ENCODE results near the gene LRRC15. TPM values are rescaled to one million over a fixed set of nuclear protein-coding genes. Genes with fewer than 3 reads are reported as not detected.

LRRC15 gene
- total and polyA plus RNA-seq, 4 donors = 0.06 to 0.14 (median 0.11) TPM

DNA sequence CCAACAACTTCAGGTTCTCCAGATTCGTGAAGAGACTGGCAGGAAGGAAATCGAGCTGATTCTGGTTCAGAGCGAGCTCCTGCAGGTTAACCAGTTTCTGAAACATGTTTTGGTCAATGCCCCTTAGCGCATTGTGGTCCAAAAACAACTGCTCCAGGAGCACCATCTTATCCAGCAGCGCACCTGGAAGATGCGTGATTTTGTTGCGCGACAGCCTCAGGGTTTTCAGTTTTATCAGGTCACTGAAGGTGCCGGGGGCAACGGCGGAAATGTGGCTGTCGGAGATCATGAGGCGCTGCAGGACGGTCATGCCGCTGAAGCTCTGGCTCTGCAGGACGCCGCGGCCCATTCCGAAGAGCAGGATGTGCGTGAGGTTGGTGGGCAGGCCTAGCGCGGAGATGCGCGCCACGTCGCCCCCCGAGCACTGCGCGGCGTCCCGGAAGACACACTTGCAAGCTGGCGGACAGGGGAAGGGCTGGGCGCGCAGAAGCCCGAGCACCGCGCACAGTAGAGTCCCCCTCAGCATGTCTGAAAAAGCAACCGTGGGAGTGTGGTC, 28.3 kb upstream of the LRRC15 start:
- peak in 2 of 6 donors; percentile 44 to 60 for DNase-seq (ENCODE audit: low read depth in 4 of 6, low spot score in 6 of 6)
- WGBS (ENCODE audit: insufficient coverage) = 3% methylated on average over 38 of the region's 38 CpGs
- H3K4me3 ChIP-seq (ENCODE audit: low read depth, low read length) = peak overlapping the region; percentile 2
- no peaks in the 10 kb centered on the region for H3K36me3 ChIP-seq (ENCODE audit: control insufficient read depth, insufficient read depth, low read length)
- no peak overlapping the region for H3K27ac ChIP-seq (ENCODE audit: low read depth, low read length)
- H3K27me3 ChIP-seq (ENCODE audit: control insufficient read depth, insufficient read depth, low read length) = peaks cover 44% of the 10 kb centered on the region
- H3K9me3 ChIP-seq (ENCODE audit: control insufficient read depth, insufficient read depth, low read length) = no peaks in the 10 kb centered on the region
- peaks cover 37% of the 10 kb centered on the region for H3K4me1 ChIP-seq (ENCODE audit: control insufficient read depth, insufficient read depth, low read length)

DNA sequence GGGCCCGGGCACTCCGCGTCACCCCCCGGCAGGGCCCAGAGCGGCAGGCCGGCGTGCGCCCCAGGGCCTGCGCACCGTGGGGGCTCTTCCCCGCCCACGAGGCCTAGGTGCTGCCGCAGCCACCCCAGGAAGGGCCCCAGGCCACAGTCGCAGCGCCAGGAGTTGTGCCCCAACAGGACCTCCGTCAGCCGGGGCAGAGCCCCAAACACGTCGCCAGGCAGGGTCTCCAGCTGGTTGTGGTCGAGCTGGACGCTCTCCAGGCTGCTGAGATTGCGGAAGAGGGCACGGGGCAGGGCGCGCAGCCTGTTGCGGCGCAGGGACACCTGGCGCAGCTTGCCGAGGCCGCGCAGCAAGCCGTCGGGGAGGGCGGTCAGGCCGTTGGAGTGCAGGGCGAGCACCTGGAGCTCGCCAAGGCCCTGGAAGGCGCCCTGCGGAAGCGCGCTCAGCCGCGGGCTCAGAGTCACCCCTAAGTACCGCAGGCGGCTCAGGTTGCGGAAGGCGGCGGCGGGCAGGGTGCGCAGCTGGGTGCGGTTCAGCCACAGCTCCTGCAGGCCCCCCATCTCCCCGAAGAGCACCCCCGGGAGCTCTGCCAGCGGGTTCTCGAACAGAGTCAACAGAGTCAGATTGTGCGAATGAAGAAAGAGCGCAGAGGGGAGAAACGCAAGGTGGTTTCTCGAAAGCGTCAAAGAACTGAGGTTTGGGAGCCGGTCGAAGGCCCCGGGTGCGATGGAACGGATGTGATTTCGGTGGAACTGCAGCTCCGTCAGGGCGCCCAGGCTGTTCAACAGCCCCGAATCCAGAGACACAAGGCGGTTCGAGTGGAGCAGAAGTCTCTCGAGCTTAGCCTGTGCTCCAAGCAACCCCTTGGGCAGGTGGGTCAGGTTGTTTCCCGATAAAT, 27.6 kb upstream of the LRRC15 start:
- Histone ChIP-seq H3K27me3 (ENCODE audit: control insufficient read depth, insufficient read depth, low read length) (peaks cover 44% of the 10 kb centered on the region), H3K27ac (ENCODE audit: low read depth, low read length) (no peak overlapping the region), H3K4me1 (ENCODE audit: control insufficient read depth, insufficient read depth, low read length) (peaks cover 36% of the 10 kb centered on the region), H3K36me3 (ENCODE audit: control insufficient read depth, insufficient read depth, low read length) (no peaks in the 10 kb centered on the region), H3K9me3 (ENCODE audit: control insufficient read depth, insufficient read depth, low read length) (no peaks in the 10 kb centered on the region), H3K4me3 (ENCODE audit: low read depth, low read length) (no peak overlapping the region)
- WGBS (ENCODE audit: insufficient coverage) = 5% methylated on average over 73 of the region's 73 CpGs
- DNase-seq (ENCODE audit: low read depth in 4 of 6, low spot score in 6 of 6) = peak in 1 of 6 donors; percentile 23

DNA sequence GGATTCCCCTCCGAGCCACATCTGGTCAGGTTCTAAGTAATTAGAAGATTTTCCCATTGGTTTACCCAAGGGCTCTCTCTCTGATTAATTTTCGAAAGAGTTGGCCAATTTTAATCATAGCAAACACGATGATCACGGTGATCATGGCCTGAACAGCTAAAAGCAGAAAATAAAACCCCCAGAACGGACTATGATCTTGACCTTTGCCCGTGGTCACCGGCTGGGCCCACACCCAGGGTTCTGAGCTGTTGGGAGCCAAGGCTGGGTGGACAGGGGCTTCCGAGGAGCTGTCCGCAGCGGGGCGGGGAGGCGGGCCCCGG, 27.0 kb upstream of the LRRC15 start:
- 8% methylated on average over 11 of the region's 13 CpGs for WGBS (ENCODE audit: insufficient coverage)
- Histone ChIP-seq H3K36me3 (ENCODE audit: control insufficient read depth, insufficient read depth, low read length) (no peaks in the 10 kb centered on the region), H3K4me1 (ENCODE audit: control insufficient read depth, insufficient read depth, low read length) (peaks cover 31% of the 10 kb centered on the region), H3K9me3 (ENCODE audit: control insufficient read depth, insufficient read depth, low read length) (no peaks in the 10 kb centered on the region), H3K27ac (ENCODE audit: low read depth, low read length) (no peak overlapping the region), H3K27me3 (ENCODE audit: control insufficient read depth, insufficient read depth, low read length) (peaks cover 42% of the 10 kb centered on the region), H3K4me3 (ENCODE audit: low read depth, low read length) (peak overlapping the region; percentile 2)
- no peak for DNase-seq (ENCODE audit: low read depth in 4 of 6, low spot score in 6 of 6)

DNA sequence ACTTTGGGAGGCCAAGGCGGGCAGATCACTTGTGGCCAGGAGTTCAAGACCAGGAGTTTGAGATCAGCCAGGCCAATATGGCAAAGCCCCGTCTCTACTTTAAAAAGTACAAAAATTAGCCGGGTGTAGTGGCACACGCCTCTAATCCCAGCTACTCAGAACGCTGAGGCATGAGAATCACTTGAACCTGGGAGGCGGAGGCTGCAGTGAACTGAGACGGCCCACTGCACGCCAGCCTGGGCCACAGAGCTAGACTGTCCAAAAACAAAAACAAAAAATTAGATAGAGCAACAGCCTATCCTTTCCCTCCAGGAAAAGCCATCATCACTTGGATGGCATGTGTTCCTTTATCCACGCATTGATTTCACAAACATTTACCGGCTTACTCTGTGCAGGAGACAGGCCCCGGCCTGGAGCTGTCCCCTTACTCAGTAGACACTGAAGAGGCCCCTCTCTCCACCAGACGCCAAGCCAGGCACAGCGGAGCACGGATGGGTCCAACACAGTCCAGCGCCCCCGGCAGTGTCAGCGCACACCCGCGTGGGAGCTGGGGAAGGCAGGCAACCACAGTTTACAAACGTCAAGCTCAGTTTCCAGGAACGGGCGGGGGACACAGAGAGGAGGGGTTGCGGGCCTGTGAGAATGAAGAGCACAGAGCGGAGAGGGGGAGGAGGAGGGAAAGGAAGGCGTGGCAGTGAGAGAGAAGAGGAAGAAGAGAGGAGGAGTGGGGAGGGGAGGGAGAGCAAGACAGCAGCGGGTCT, 26.4 kb upstream of the LRRC15 start:
- no peak overlapping the region for H3K27ac ChIP-seq (ENCODE audit: low read depth, low read length)
- H3K9me3 ChIP-seq (ENCODE audit: control insufficient read depth, insufficient read depth, low read length) = peaks cover under 1% of the 10 kb centered on the region
- WGBS (ENCODE audit: insufficient coverage) = 41% methylated on average over 25 of the region's 26 CpGs
- DNase-seq (ENCODE audit: low read depth in 4 of 6, low spot score in 6 of 6) = peak in 2 of 6 donors; percentile 59 to 74
- no peaks in the 10 kb centered on the region for H3K36me3 ChIP-seq (ENCODE audit: control insufficient read depth, insufficient read depth, low read length)
- peaks cover 28% of the 10 kb centered on the region for H3K4me1 ChIP-seq (ENCODE audit: control insufficient read depth, insufficient read depth, low read length)
- peaks cover 42% of the 10 kb centered on the region for H3K27me3 ChIP-seq (ENCODE audit: control insufficient read depth, insufficient read depth, low read length)
- H3K4me3 ChIP-seq (ENCODE audit: low read depth, low read length) = peak overlapping the region; percentile 2

DNA sequence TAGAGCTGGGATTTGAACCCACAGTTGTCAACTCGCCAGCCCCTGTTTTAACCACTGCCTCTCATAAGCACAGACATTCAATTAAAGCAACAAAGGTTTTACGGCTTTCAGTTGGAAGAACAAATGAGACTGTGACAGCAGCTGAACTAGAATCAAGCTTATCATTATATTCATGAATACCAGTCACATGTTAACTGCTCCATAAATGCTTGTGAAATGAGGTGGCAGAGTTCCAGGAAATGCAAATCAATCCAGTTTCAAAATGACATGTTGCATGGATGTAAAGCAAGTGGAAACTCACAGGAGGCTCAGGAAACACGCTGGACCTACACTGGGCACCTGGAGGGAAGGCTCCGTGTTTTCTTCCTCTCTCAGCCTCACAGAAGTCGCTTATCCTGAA, 25.7 kb upstream of the LRRC15 start:
- Histone ChIP-seq H3K4me1 (ENCODE audit: control insufficient read depth, insufficient read depth, low read length) (peaks cover 28% of the 10 kb centered on the region), H3K27me3 (ENCODE audit: control insufficient read depth, insufficient read depth, low read length) (peaks cover 42% of the 10 kb centered on the region), H3K36me3 (ENCODE audit: control insufficient read depth, insufficient read depth, low read length) (no peaks in the 10 kb centered on the region), H3K27ac (ENCODE audit: low read depth, low read length) (no peak overlapping the region), H3K9me3 (ENCODE audit: control insufficient read depth, insufficient read depth, low read length) (peaks cover 3% of the 10 kb centered on the region), H3K4me3 (ENCODE audit: low read depth, low read length) (no peak overlapping the region)
- DNase-seq (ENCODE audit: low read depth in 4 of 6, low spot score in 6 of 6) = peak in 2 of 6 donors; percentile 86 to 91
- 49% methylated on average over 4 of the region's 5 CpGs for WGBS (ENCODE audit: insufficient coverage)

DNA sequence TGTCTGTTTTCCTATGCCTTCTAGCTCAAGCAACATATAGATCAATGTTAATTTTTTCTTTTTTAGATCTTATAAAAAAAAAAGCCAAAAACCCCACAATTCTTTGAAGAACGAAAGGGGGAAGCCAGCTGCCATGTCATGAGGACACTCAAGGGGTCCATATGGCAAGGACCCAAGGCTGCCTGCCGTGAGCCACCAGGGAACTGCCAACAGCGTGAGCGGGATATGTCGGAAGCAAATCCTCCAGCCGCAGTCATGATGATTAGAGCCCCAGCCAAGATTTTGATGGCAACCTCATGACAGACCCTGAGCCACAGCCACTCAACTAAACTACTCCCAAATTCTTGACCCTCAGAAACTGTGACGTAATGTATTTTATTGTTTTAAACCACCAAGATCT, 23.0 kb upstream of the LRRC15 start:
- Histone ChIP-seq H3K27me3 (ENCODE audit: control insufficient read depth, insufficient read depth, low read length) (peaks cover 21% of the 10 kb centered on the region), H3K27ac (ENCODE audit: low read depth, low read length) (no peak overlapping the region), H3K4me1 (ENCODE audit: control insufficient read depth, insufficient read depth, low read length) (peaks cover 21% of the 10 kb centered on the region), H3K36me3 (ENCODE audit: control insufficient read depth, insufficient read depth, low read length) (no peaks in the 10 kb centered on the region), H3K9me3 (ENCODE audit: control insufficient read depth, insufficient read depth, low read length) (peaks cover 5% of the 10 kb centered on the region), H3K4me3 (ENCODE audit: low read depth, low read length) (no peak overlapping the region)
- DNase-seq (ENCODE audit: low read depth in 4 of 6, low spot score in 6 of 6) = no peak
- WGBS (ENCODE audit: insufficient coverage) = 55% methylated on average over 2 of the region's 7 CpGs

DNA sequence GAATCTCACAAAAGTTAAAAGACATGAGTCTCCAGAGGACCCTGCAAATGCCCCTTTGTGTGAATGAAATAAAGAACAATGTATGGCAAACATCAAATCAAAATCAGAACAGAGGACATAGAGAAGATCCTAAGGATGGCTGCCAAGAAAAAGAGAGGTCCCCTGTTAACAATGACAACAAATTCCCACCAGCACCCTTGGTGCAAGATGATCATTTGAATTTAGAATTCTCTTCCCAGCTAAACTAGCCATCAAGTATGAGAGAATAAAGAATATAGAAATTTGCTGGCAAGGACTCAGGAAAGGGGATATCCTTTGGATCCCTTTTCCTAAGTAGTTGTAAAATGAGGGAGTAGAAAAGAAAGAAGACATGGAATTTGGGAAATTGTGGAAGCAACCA, 21.3 kb upstream of the LRRC15 start:
- Histone ChIP-seq H3K4me1 (ENCODE audit: control insufficient read depth, insufficient read depth, low read length) (peaks cover 4% of the 10 kb centered on the region), H3K9me3 (ENCODE audit: control insufficient read depth, insufficient read depth, low read length) (peaks cover 5% of the 10 kb centered on the region), H3K27me3 (ENCODE audit: control insufficient read depth, insufficient read depth, low read length) (peaks cover 6% of the 10 kb centered on the region), H3K27ac (ENCODE audit: low read depth, low read length) (no peak overlapping the region), H3K36me3 (ENCODE audit: control insufficient read depth, insufficient read depth, low read length) (no peaks in the 10 kb centered on the region), H3K4me3 (ENCODE audit: low read depth, low read length) (no peak overlapping the region)
- no peak for DNase-seq (ENCODE audit: low read depth in 4 of 6, low spot score in 6 of 6)

DNA sequence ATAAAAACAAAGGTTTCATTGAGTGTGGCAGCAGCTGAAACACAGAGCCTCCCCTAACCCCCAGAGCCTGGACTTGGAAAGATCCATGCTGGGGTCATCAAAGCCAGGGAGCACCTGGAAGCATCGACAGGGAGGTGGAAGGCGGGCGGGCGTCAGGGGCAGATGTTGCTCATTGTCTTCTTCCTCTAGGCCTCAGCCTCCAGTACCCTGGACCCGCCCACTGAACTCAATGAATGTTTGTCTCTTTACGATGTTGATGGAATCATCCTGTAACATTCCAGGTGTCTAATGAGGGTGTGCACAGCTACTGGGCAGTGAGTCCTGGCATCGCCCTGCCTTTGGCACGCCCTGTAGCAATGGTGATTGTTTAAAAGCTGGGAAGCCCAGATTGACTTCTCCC, 19.7 kb upstream of the LRRC15 start:
- 83% methylated on average over 7 of the region's 8 CpGs for WGBS (ENCODE audit: insufficient coverage)
- Histone ChIP-seq H3K27ac (ENCODE audit: low read depth, low read length) (no peak overlapping the region), H3K9me3 (ENCODE audit: control insufficient read depth, insufficient read depth, low read length) (peaks cover 5% of the 10 kb centered on the region), H3K4me1 (ENCODE audit: control insufficient read depth, insufficient read depth, low read length) (no peaks in the 10 kb centered on the region), H3K27me3 (ENCODE audit: control insufficient read depth, insufficient read depth, low read length) (no peaks in the 10 kb centered on the region), H3K36me3 (ENCODE audit: control insufficient read depth, insufficient read depth, low read length) (no peaks in the 10 kb centered on the region), H3K4me3 (ENCODE audit: low read depth, low read length) (no peak overlapping the region)
- no peak for DNase-seq (ENCODE audit: low read depth in 4 of 6, low spot score in 6 of 6)

DNA sequence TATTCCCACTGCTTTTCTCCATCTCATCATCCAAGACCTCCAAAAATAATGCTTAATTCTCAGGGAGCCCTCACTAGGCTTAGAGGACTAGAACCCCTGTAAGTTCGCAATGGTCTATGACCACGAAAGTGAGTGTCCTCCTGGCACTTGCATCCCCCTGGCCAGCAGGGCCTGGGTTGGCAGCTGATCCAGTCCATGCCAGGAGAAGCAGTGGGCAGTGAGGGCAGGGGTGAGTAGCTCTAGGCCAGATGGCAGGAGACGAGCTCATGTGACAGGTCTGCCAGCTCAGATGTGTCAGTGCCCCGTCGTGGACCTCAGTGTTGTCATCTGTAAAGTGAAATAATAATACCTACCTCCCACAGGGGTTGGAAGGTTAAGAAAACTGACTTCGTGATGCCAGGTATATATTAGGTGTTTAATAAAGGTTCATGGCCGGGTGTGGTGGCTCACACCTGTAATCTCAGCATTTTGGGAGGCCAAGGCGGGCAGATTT, 18.4 kb upstream of the LRRC15 start:
- DNase-seq (ENCODE audit: low read depth in 4 of 6, low spot score in 6 of 6) = no peak
- Histone ChIP-seq H3K9me3 (ENCODE audit: control insufficient read depth, insufficient read depth, low read length) (peaks cover 5% of the 10 kb centered on the region), H3K4me1 (ENCODE audit: control insufficient read depth, insufficient read depth, low read length) (peaks cover under 1% of the 10 kb centered on the region), H3K27ac (ENCODE audit: low read depth, low read length) (no peak overlapping the region), H3K4me3 (ENCODE audit: low read depth, low read length) (no peak overlapping the region), H3K27me3 (ENCODE audit: control insufficient read depth, insufficient read depth, low read length) (no peaks in the 10 kb centered on the region), H3K36me3 (ENCODE audit: control insufficient read depth, insufficient read depth, low read length) (no peaks in the 10 kb centered on the region)
- WGBS (ENCODE audit: insufficient coverage) = 94% methylated on average over 2 of the region's 8 CpGs

Data from spinal cord (tissue), 10 donors.